ENCODE data around the gene SDK2.

The SDK2 gene

GRCh38 chr17:73551759-73552158, 92.5 kb downstream of the SDK2 start:
- no peak for DNase-seq

DNA sequence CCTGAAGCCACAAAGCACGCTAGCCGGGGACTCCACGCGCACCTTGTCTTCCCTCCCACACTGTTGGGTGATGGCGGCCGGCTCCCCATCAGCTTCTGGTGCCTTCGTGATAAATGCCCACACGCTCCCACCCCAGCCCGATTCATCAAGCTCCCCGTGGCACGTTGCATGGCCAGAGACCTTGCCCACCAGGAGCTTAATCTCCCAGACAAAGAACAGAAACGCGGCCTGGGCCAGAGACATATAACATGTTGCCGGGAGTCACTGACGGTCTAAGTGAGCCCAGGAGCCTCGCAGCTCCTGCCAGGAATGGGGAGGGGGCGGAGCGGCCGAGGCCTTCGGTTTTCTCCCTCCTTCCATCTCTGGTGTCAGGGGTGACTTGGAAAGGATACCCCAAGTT, 93.1 kb downstream of the SDK2 start:
- DNase-seq: no peak

DNA sequence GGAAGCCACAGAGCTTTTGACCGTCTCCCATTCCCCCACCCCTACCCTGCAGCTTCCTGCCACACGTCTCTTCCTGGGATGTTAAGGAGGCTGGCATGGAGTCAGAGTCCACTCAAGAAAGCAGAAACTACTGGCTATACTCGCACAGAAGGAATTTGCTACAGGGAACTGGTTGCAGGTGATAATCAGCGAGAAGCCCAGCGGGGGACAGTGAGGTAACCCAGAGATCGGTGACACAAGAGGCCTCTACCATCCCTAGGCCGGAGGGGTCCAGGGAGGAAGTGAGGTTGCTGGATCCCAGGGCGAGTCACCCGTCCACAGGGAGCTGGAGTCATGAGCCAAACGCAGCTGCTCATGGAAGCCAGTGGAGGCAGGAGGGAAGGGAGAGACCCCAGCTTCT, 93.7 kb downstream of the SDK2 start:
- DNase-seq: no peak

- DNase-seq: no peak
These were observed 94.3 kb downstream of the SDK2 start for GRCh38 chr17:73549841-73550430.

DNA sequence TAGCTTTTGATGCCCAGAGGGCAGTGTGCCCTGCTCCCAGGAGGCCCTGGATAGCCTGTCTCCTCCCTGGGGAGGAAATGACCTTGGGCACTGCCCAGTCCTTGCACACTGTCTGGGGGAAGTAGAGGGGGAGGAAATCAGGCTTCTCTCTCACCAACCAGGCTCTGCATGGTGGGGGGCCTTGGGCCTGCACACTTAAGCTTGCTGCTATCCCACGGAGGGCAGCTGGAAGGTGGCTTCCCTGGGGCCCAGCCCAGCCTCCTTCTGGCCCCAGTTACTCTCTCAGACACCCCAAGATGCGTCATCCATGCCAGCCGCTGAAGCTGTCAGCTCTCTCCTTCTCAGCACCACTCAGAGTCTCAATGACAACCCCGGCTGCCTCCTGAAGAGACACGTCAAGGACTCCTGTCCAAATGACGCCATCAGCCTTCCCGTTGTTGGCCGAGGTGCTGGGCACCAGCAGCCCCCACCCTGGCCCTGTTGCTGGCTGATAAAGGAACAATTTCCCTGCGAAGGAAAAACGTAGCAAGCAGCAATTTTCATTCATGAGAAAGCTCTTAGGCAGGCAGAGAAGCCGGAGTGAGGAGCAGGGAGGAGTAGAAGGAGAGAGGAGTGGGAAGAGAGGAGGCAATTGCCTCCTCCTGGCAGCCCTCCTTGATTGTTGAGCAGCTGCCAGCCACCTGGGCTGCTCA, 95.5 kb downstream of the SDK2 start:
- no peak for DNase-seq

GRCh38 chr17:73547790-73548189, 96.5 kb downstream of the SDK2 start:
- no peak for DNase-seq

DNA sequence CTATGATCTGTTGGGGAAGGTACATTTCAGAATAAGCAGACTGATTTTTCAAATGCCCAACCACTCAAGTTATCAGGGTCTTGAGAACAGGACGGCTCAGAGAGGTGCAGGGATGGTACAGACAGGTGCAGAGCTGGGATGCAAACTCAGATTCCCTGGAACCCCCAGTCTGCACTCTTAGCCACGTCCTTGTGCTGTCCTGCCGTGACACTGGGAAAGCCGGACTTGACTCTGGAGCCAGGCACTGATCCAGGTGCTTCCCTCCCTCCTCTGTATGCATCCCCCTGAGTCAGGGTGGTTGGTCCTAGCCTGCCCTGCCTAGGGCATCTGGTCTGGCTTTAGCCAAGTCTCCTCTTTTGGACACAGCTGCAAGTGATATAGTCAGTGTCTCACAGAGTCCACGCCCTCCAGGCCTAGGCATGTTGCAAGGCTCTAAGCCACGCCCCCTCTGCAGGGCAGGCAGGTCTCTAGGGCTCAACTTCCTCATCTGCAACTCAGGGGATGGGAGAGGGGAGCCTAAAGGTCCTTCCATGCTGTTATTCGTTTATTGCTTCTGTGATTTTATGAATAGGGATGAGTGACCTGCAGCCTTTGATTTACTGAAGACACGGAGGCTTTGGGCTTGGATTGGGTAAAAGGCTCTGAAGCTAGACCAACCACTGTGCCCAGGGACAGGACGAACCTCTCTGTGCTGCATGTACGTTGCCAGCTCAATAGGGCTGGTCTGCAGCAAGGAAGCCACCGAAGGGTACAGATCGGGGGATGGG, 97.3 kb downstream of the SDK2 start:
- DNase-seq: no peak

DNA sequence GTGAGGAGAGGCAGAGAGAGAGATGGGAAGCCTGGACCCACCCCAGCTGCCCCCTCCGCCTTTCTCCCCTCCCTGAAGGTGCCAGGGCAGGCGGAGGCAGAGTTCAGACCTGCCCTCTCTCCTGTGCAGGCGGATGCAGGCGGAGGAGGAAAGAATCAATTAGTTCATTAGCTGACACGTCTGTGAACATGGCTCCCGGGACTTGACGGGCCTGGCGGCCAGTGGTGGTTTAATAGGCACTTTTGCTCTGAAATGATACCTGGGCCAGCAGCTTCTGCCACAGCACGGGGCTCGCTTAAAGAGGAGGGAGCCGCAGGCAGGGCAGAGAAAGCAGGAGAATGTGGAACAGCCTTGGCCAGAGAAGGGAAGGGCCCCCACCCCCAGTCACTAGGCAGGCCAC, 98.1 kb downstream of the SDK2 start:
- no peak for DNase-seq

- no peak for DNase-seq
These were observed 98.9 kb downstream of the SDK2 start for GRCh38 chr17:73545109-73546032.

- DNase-seq: no peak
These were observed 99.9 kb downstream of the SDK2 start for GRCh38 chr17:73544333-73544732.

- no peak for DNase-seq
These were observed 101.9 kb downstream of the SDK2 start for GRCh38 chr17:73542323-73542722.

GRCh38 chr17:73541561-73541981, 102.7 kb downstream of the SDK2 start:
- no peak for DNase-seq

- DNase-seq: no peak
These were observed 103.1 kb downstream of the SDK2 start for GRCh38 chr17:73541111-73541510.

DNA sequence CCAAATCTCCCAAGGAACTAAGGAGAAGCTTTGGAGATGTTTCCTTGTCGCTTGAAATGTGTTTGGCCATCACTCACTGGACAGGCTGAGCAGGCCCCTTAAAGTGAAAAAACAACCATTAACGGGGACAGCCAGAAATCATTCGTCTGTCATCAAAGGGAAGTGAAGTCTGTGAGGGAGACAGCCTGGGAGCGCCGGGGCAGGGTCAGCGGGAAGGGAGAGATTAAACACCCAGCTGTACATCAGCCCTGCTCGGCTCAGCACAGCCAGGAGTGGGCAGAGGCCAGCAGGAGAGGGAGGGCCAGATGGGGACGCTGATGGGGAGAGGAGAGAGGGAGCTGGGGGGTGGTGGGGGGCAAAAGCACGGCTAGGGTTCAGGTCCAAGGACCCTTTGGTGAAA, 105.1 kb downstream of the SDK2 start:
- DNase-seq: no peak

GRCh38 chr17:73538445-73538844, 105.8 kb downstream of the SDK2 start:
- no peak for DNase-seq

- no peak for DNase-seq
These were observed 107.3 kb downstream of the SDK2 start for GRCh38 chr17:73536700-73537605.

GRCh38 chr17:73535746-73536145, 108.5 kb downstream of the SDK2 start:
- DNase-seq: no peak

DNA sequence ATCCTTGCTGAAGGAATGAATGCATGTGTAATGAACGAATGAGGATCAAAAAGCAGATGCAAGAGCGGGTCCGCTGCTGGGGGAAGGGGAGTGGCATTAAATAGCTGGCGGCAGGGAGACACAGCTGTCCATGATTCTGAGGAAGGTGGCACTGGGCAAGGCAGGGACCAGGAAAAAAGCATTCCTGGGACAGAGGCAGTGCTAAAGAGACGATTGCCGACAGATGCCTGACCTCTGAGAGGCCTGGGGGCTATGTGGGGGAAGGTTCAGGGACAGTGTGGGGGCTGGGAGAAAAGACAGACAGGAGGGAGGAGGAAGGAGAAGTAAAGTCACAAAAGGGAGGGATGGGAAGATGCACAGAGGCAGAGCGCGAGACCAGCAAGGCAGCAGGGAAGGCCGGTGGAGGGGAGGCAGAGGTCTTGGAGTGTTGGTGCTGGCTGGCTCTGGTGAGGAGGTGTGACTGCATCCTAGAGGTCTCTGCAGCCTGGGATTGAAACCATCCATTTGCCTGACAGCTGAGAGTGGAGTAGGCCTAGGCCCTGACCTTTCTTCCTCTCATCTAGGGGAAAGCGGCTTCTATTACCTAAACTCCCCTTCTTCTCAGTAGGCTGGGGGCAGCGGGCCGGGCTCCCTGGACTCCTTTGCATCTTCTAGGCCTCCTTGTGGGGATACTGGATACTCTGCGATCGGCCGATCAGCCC, 109.9 kb downstream of the SDK2 start:
- no peak for DNase-seq

GRCh38 chr17:73533781-73534180, 110.5 kb downstream of the SDK2 start:
- no peak for DNase-seq

DNA sequence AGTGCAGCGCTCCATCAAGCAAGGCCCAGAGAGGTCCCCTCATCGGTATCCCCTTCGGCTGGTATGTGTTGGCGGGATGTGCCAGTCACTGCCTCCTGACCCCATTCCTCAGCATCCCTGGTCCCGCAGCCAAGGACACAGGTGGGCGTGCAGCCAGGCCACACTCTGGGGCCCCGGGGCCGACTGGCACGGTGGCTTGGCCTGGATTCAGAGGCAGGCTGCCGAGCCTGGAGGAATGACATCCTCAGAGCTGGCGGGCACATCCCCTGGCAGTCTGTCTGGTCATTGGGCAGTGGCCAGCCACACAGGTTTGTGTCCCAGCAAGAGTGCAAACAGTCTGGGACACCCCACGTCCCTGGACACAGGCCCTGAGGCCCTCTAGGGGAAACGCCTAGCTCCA, 111.1 kb downstream of the SDK2 start:
- DNase-seq: no peak

DNA sequence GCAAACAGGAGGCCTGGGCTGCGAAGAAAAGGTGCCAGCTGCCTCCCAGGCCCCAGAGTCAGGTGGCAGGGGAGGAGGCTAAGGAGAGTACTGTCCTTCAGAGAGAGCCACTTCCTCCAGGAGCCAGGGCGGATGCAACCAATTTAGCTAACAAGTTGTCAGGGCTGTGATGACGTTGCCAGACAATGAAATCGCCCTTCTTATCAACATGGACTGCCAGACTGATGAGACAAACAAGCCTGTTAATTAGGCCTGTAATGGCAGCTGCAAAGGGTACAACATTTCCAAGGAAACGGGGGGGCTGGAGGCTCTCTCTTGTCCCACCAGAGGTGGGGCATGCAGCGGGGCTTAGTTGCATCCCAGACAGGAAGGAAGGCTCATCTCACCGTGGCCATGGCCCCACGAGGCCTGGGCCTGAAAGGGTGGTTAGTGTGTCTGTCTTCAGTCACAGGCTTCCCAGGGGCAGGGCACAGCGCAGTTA, 111.8 kb downstream of the SDK2 start:
- no peak for DNase-seq

Data from right forelimb (tissue), 1 donor.